Activated naive CD4-positive, alpha-beta T cell treated with anti-CD3 and anti-CD28 coated beads, Interleukin-2, amount 50 U/mL, for 24 hours (primary cell): ENCODE measurements around the gene AFAP1L2.

Experiments used
- H3K27ac Mint-ChIP-seq: one replicate; pipeline ENCODE4 v1.8.0; 2021; ENCODE audit warnings: mild to moderate bottlenecking, mixed read lengths
- H3K27me3 Mint-ChIP-seq: one replicate; pipeline ENCODE4 v1.8.0; 2021; ENCODE audit warnings: mixed read lengths
- H3K36me3 Mint-ChIP-seq: one replicate; pipeline ENCODE4 v1.8.0; 2021; ENCODE audit warnings: mixed read lengths
- H3K4me1 Mint-ChIP-seq: one replicate; pipeline ENCODE4 v1.8.0; 2021; ENCODE audit warnings: mixed read lengths
- H3K4me3 Mint-ChIP-seq: one replicate; pipeline ENCODE4 v1.8.0; 2021; ENCODE audit warnings: mild to moderate bottlenecking, mixed read lengths
- H3K9me3 Mint-ChIP-seq: one replicate; pipeline ENCODE4 v1.8.0; 2021; ENCODE audit warnings: mixed read lengths

The AFAP1L2 gene

DNA sequence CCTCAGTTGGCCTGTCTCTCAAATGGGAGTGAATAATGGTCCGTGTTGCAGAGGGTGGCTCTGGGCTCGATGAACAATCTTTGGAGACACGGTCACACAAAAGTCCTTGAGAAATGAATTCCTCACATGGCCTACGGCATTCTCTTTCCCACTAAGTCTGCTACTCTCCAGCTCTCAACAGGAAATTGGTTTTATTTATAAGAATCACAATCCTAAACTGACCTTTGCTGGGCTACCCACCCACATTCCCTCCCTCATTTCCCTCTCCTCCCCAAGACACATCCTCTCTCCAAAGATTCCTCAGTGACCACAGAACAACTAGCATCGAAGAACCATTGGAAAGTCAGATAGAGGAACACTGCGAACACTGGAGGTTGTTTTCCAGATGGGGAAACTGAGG, 4.7 kb downstream of the AFAP1L2 start:
- no peaks in the 10 kb centered on the region for H3K36me3 Mint-ChIP-seq
- H3K27me3 Mint-ChIP-seq: peaks cover 36% of the 10 kb centered on the region

DNA sequence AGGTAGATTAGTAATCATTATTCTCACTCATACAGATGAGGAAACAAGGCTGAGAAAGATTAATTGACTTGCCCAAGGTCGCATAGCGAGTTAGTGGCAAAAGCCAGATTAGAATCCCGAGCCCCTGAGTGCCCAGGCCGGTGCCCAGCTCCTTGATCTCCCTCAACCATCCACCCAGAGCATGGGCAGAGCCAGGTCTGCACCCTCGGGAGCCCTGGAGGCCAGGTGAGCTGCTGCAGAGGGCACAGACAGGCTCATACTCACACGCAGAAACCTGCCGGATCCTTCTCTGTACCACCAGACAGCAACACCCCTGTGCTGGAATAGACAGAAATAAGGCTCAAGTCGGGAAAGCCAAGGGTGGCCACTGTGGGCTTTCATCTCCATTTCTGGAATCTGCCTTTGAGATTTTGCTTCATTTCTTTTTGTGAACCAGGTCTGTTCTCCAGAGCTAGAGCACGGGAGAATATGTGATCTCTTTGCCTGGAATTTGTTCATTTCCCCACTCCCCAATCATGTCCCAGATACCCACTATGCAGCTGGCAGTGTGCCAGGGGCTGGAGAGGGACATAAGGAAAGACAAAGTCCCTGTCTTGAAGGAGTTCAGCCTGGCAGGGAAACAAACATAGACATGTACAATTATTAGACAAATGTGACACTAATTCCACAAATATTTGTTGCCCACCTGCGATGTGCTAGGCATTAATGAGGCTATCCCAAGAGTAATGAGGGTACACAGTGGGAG, 5.5 kb downstream of the AFAP1L2 start:
- H3K36me3 Mint-ChIP-seq: no peaks in the 10 kb centered on the region
- H3K4me1 Mint-ChIP-seq: peaks cover 8% of the 10 kb centered on the region
- H3K4me3 Mint-ChIP-seq: no peak overlapping the region
- H3K9me3 Mint-ChIP-seq: no peaks in the 10 kb centered on the region
- H3K27me3 Mint-ChIP-seq: peaks cover 38% of the 10 kb centered on the region
- H3K27ac Mint-ChIP-seq: no peak overlapping the region

More for the DNA sequence above, 4.7 kb downstream of the AFAP1L2 start:
- Mint-ChIP-seq H3K4me1 (peaks cover 8% of the 10 kb centered on the region), H3K27ac (no peak overlapping the region), H3K9me3 (no peaks in the 10 kb centered on the region), H3K4me3 (no peak overlapping the region)

DNA sequence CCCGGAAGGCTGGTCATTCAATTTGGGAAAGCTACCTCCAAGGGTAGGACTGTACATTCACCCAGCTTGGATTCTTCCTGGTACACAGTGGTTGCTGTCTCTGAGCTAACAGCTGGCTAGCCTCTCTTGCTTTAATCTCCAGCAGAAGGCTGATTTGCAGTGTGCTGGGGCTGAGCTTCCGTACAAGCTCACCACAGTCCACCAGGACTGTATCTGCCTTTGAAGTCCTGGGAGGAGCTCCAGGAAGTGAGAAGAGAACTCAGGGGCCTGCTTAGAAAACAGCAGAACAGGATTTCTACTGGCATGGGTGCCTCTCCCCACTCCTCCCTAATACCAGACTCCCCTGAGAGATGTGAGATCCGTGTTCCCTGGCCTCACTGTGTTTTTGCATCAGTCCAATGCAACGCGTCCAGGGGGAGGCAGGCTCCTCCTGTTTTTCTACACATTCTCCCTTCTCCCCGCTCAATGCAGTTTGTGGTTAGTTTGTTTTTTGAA, 6.6 kb downstream of the AFAP1L2 start:
- peaks cover under 1% of the 10 kb centered on the region for H3K4me1 Mint-ChIP-seq
- H3K4me3 Mint-ChIP-seq: no peak overlapping the region
- H3K27ac Mint-ChIP-seq: no peak overlapping the region
- no peaks in the 10 kb centered on the region for H3K36me3 Mint-ChIP-seq
- H3K27me3 Mint-ChIP-seq: peaks cover 35% of the 10 kb centered on the region
- H3K9me3 Mint-ChIP-seq: no peaks in the 10 kb centered on the region

DNA sequence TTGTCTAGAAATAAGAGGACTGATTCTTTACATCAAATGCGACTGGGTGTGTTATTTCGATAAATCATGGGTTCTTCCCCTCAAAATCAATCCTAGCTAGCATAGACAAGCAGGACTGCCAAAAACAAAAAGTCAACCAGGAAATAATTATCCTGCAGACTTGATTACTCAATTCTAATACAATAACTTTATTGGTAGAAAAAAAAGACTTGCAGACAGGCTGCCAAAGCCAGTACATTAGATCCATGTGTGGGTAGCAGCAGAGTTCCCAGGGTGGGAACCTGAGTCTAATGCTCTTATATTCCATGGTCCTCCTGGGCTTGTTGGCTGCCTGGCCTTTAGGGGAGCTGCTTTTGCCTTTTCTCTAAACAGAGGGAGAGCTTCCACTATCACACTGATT, 7.8 kb downstream of the AFAP1L2 start:
- Mint-ChIP-seq H3K4me3 (no peak overlapping the region), H3K4me1 (no peaks in the 10 kb centered on the region), H3K36me3 (no peaks in the 10 kb centered on the region), H3K9me3 (no peaks in the 10 kb centered on the region), H3K27ac (no peak overlapping the region), H3K27me3 (peaks cover 26% of the 10 kb centered on the region)

DNA sequence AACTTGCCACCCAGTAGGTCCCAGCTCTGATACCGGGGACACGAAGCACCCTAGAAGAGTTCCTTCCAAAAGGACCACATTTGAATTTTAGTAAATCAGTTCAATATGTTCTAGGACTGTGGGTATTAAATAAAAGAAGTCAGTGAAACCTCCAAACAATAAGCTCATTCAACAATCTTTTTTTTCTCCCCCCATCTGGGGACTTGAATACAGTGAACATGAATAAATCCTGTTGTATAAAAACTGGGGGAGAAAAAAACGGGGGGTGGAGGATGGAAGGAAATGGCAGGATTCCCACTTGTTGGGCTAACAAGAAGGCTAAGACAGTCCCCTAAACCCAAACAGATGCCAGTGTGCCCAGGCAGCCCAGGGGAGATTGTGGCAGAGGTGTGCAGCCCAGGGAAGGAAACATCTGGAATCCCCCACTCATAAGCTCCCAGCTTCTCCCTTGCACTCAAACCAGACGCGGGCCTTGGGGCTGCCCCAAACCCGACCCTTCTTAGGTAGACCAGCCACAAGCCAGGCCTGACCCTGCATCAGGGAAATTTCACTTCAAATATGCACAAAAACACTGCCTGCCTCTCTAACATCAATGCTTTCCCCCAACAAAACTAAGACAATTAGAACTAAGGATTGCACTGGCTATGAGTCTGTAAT, 8.8 kb downstream of the AFAP1L2 start:
- Mint-ChIP-seq H3K27me3 (peaks cover 17% of the 10 kb centered on the region), H3K4me3 (no peak overlapping the region), H3K4me1 (no peaks in the 10 kb centered on the region), H3K9me3 (no peaks in the 10 kb centered on the region), H3K27ac (no peak overlapping the region), H3K36me3 (no peaks in the 10 kb centered on the region)

DNA sequence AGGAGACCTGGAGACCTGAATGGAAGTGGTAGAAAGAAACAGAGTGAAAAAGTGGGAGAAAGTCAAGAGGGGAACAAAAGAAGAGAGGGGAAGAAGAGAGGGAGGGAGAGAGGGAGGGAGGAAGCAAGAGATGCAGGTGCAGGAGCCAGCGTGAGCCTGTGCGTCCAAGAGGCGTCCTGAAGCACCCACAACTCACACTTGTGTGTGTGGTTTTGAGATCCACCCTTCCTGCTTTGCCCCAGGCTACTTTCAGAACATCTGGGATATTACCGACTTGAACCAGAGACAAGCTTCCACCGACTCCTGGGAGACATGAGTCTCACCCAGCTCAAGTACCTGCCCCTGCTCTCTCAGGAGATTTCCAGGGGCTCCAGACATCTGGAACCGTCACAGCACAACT, 9.8 kb downstream of the AFAP1L2 start:
- no peak overlapping the region for H3K4me3 Mint-ChIP-seq
- peaks cover 14% of the 10 kb centered on the region for H3K27me3 Mint-ChIP-seq
- H3K4me1 Mint-ChIP-seq: no peaks in the 10 kb centered on the region
- H3K36me3 Mint-ChIP-seq: no peaks in the 10 kb centered on the region
- H3K9me3 Mint-ChIP-seq: no peaks in the 10 kb centered on the region
- H3K27ac Mint-ChIP-seq: no peak overlapping the region

DNA sequence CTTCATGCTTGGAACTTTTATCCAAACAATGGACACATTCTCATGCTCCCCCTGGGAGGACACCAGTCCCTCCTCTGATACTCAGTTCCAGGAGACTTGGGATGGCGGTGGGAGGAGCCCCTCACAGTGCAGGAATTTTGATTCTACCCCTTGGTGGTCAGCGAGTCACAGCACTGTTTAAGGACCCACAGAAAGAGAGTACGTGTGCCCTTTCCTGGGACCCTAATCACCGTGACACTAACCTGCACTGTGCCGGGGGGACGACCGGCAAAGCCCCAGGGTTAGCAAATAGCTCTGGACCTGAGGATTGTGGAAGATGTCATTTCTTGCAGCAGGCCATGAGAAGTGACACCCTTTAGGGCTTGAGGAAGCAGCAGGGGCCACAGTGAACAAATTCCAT, 10.4 kb downstream of the AFAP1L2 start:
- Mint-ChIP-seq H3K36me3 (no peaks in the 10 kb centered on the region), H3K27ac (no peak overlapping the region), H3K27me3 (peaks cover 12% of the 10 kb centered on the region), H3K4me3 (no peak overlapping the region), H3K4me1 (no peaks in the 10 kb centered on the region), H3K9me3 (no peaks in the 10 kb centered on the region)

DNA sequence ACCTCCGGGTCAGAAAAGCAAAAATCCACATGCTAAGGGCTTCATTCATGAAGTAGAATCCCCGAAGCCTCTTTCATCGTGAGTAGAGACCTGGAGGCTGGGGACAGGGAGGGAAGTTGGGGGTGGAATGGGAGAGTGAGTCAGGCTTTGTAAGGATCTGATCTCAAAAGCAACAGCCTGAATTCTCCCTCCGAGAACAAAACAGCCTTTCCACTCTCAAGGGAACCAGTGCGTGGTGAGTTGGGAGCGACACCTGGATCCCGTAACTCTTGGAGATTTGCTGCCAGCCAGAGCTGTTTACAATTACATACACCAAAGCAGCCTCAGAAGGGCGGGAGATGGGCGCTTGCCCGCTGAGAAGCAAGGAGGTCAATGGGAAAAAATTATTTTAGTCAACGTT, 10.8 kb downstream of the AFAP1L2 start:
- peaks cover under 1% of the 10 kb centered on the region for H3K4me1 Mint-ChIP-seq
- H3K9me3 Mint-ChIP-seq: no peaks in the 10 kb centered on the region
- H3K27ac Mint-ChIP-seq: no peak overlapping the region
- H3K36me3 Mint-ChIP-seq: no peaks in the 10 kb centered on the region
- H3K27me3 Mint-ChIP-seq: peaks cover 10% of the 10 kb centered on the region
- H3K4me3 Mint-ChIP-seq: no peak overlapping the region

DNA sequence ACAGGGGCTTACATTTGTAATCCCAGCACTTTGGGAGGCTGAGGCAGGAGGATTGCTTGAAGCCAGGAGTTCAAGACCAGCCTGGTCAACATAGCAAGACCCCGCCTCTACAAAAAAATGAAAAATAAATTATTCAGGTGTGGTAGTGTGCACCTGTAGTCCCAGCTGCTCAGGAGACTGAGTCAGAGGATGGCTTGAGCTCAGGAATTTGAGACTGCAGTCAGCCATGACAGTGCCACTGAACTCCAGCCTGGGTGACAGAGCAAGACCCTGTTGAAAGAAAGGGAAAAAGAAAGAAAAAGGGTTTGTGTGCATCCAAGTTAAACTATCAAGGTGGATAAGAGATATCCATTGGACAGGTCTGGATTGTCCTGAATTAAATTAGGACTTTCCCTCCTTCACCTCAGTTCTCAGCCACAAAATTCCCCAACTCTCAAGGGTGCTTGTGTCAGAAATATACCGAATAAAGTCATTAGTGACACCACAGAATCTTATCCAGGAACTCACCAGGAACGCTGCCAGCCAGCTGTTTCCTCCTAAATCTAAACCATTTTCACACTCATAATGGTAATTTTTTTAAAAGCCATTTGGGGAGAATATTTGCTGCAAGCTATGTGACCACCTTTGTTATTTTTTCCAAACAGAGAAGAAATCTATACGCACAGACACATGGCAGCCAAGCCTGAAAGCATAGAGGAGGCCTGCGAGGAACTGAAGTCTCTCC, 12.0 kb downstream of the AFAP1L2 start:
- H3K4me1 Mint-ChIP-seq: peaks cover 6% of the 10 kb centered on the region
- H3K4me3 Mint-ChIP-seq: no peak overlapping the region
- no peak overlapping the region for H3K27ac Mint-ChIP-seq
- peaks cover 8% of the 10 kb centered on the region for H3K27me3 Mint-ChIP-seq
- H3K36me3 Mint-ChIP-seq: no peaks in the 10 kb centered on the region
- no peaks in the 10 kb centered on the region for H3K9me3 Mint-ChIP-seq

DNA sequence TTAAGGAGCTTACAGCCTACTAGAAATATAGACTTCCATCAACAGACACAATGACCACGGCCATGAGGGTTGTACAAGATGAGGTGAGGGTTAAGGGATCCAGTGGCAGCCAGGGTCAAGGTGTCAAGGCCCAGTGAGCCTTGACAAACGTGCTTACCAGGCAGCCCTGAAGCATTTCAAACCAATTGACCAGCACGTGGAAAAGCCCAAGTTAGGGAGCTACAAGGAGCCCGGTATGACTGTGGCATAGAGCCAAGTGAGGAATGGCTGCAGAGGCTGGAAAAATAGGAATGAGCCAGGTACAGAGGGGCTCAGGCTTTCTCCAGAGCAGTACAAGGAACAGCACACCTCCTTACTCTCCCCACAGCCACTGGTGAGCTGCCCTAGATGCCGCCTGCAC, 12.7 kb downstream of the AFAP1L2 start:
- H3K27me3 Mint-ChIP-seq: peaks cover 8% of the 10 kb centered on the region
- H3K9me3 Mint-ChIP-seq: no peaks in the 10 kb centered on the region
- no peaks in the 10 kb centered on the region for H3K36me3 Mint-ChIP-seq
- peaks cover 6% of the 10 kb centered on the region for H3K4me1 Mint-ChIP-seq
- no peak overlapping the region for H3K27ac Mint-ChIP-seq
- no peak overlapping the region for H3K4me3 Mint-ChIP-seq

DNA sequence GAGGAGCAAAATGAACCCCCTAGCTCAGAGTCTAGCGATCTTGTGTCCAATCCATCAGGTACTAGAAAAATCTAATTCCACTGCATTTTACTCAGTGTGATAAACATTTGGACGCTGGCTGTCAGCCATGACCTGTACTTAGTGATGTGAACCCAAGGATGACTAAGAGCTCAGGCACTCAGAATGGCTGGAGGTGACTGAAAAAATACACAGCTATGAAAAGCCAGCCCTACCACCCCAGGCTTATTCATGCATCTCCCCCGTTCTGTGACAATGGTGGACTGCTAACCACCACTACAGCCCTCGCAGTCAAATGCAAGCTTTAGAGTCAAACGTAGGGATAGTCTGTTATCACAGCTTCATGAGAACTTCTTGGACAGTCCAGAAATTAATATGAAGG, 14.9 kb downstream of the AFAP1L2 start:
- no peak overlapping the region for H3K27ac Mint-ChIP-seq
- peaks cover 6% of the 10 kb centered on the region for H3K4me1 Mint-ChIP-seq
- no peaks in the 10 kb centered on the region for H3K36me3 Mint-ChIP-seq
- H3K9me3 Mint-ChIP-seq: no peaks in the 10 kb centered on the region
- H3K27me3 Mint-ChIP-seq: peaks cover 5% of the 10 kb centered on the region
- H3K4me3 Mint-ChIP-seq: no peak overlapping the region

DNA sequence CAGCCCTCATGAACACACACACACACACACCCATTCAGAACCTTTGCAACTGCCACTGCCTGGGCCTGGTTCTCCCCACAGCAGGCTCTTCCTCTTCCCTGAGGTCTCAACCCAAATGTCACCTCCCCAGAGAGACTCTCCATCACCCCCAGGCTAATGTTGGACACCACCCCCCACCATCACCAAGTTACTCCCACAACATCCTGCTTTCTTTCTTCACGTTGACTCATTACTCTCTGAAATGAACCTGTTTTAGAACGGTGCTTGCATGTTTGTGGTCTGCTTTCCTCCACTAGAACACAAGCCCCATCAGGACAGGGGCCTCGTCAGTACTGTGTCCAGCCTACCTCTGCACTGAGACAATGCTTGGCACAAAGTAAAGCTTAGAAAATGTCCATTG, 16.0 kb downstream of the AFAP1L2 start:
- Mint-ChIP-seq H3K9me3 (no peaks in the 10 kb centered on the region), H3K4me3 (no peak overlapping the region), H3K36me3 (no peaks in the 10 kb centered on the region), H3K27me3 (peaks cover under 1% of the 10 kb centered on the region), H3K4me1 (peaks cover 6% of the 10 kb centered on the region), H3K27ac (no peak overlapping the region)

DNA sequence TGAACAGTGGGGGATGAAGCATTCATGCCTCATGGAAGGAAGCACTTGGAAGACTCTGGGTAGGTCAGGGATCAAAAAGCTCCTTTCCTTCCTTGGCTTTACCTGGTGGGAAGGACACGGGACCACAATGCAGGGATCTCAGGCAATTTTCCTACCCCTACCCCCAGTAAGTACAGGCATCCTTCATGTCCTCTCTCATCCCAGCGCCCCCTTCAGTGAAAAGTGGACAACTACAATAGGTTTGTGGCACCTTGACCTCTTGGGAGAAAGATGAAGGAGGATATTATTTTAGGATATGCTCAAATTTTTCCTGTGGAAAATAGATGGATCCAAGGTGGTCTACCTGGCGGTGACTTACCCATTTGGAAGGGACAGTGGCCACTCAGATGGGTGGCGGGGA, 16.5 kb downstream of the AFAP1L2 start:
- Mint-ChIP-seq H3K27me3 (no peaks in the 10 kb centered on the region), H3K4me3 (no peak overlapping the region), H3K9me3 (no peaks in the 10 kb centered on the region), H3K36me3 (no peaks in the 10 kb centered on the region), H3K27ac (no peak overlapping the region), H3K4me1 (peaks cover 6% of the 10 kb centered on the region)

DNA sequence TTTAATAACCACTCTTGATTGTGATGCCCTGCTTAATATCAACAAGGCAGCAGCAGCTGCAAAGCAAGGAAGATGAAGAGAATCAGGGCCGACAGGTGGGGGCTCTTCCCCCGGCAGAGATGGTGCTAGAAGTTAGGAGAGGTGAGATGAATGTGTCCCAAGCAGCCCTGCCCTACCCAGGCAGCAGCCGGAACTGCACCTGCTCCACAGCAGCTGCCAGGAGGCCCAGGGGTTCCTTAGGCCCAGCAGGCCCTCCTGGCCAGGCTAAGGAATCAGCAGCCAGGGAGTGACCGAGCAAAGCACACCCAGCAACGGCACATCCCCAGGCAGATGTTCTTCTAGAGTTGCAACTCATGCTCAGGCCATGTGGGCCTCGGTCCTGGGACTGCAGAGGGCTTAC, 17.9 kb downstream of the AFAP1L2 start:
- Mint-ChIP-seq H3K9me3 (no peaks in the 10 kb centered on the region), H3K4me1 (peaks cover 6% of the 10 kb centered on the region), H3K4me3 (no peak overlapping the region), H3K27ac (no peak overlapping the region), H3K27me3 (peaks cover 1% of the 10 kb centered on the region), H3K36me3 (no peaks in the 10 kb centered on the region)

DNA sequence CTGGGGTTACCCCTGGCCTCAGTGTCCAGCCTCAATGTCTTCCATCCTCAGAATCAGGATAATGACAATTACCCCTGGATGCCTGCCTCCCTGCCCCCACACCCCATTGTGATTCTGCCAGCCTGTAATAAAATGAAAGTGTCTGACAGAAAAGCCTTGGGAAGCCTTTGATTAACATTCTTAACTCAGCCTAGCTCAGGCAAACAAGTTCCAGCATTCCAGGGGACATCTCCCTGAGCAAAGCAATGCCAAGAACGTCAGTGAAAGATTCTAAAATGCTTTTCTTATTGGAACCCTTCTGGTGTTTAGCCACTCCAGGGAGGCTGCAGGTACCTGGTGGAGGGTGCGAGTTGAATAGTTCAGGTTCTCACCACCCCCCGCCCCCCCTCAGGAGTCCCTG, 18.7 kb downstream of the AFAP1L2 start:
- H3K9me3 Mint-ChIP-seq: no peaks in the 10 kb centered on the region
- peaks cover 6% of the 10 kb centered on the region for H3K4me1 Mint-ChIP-seq
- H3K27ac Mint-ChIP-seq: no peak overlapping the region
- H3K4me3 Mint-ChIP-seq: no peak overlapping the region
- H3K36me3 Mint-ChIP-seq: no peaks in the 10 kb centered on the region
- peaks cover 1% of the 10 kb centered on the region for H3K27me3 Mint-ChIP-seq

DNA sequence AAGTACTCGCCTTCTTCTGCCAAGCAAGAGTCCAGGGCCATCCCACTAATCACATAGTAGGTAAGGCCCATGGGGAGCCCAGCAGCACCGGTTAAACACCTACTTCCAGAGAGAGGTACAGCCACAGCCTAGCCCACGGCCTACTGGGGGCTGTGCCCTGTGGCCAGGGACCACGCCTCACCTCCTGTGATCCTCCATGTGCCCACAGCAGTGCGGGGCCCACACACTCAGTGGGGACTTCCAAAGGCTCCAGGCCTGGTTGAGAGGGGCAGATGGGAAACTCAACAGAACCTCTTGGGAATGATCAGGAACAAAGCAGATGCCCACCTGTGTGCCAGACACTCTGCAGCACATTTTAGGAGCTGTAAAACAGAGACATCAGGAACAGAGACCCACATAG, 19.7 kb downstream of the AFAP1L2 start:
- H3K9me3 Mint-ChIP-seq: no peaks in the 10 kb centered on the region
- no peak overlapping the region for H3K27ac Mint-ChIP-seq
- no peaks in the 10 kb centered on the region for H3K36me3 Mint-ChIP-seq
- no peak overlapping the region for H3K4me3 Mint-ChIP-seq
- peaks cover 6% of the 10 kb centered on the region for H3K4me1 Mint-ChIP-seq
- peaks cover 6% of the 10 kb centered on the region for H3K27me3 Mint-ChIP-seq
